ENCODE data around the gene RMND5A.

GRCh38 chr2:86685351-86685750 is 34.7 kb upstream of the RMND5A start:
- TF ChIP-seq CTCF (conservative IDR thresholded peaks at IDR 0.05; ENCODE audit: low read depth, low read length) (no peak), EZH2phosphoT487 (IDR thresholded peaks at IDR 0.05; ENCODE audit: borderline replicate concordance, low read length) (no peak)
